ENCODE data around the gene HHATL.

DNA sequence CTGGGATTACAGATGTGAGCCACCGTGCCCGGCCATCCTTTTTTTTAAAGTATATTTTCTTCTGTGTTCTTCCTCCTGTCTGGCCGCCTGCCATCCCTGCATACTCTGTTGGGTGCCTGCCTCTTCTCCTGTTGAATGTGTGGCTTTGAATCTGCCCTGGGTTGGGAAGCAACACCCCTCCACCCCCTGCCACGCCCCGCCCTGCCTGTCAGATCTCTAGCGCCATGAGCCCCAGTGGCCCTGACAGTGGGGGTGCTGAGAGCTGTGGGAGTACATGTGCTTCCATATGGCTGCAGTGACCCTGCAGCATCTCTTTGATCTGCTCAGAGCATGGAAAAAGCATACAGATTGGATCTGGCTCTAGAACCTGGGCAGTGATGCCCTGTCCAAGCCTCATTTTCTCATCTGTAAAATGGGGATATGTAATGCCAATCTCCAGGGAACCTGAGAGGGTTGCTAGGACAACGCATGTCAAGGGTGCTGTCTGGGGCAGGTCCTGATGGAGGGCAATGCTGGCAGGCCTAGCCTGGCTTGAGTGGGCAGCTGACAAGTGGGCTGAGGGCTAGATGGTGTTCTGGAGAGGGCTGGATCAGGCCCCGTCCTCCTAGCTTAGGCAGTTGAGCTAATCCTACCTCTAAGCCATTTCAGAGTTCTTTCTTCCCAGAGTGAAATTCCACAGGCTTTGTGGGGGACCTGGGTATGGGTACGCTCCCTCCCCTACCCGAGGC lies 46.6 kb upstream of the HHATL start:
- TF ChIP-seq POLR2AphosphoS5 (IDR thresholded peaks at IDR 0.05) = no peak
- TF ChIP-seq, protein P1, sequence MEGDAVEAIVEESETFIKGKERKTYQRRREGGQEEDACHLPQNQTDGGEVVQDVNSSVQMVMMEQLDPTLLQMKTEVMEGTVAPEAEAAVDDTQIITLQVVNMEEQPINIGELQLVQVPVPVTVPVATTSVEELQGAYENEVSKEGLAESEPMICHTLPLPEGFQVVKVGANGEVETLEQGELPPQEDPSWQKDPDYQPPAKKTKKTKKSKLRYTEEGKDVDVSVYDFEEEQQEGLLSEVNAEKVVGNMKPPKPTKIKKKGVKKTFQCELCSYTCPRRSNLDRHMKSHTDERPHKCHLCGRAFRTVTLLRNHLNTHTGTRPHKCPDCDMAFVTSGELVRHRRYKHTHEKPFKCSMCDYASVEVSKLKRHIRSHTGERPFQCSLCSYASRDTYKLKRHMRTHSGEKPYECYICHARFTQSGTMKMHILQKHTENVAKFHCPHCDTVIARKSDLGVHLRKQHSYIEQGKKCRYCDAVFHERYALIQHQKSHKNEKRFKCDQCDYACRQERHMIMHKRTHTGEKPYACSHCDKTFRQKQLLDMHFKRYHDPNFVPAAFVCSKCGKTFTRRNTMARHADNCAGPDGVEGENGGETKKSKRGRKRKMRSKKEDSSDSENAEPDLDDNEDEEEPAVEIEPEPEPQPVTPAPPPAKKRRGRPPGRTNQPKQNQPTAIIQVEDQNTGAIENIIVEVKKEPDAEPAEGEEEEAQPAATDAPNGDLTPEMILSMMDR (IDR thresholded peaks at IDR 0.05 in 8 of 11, conservative IDR thresholded peaks at IDR 0.05 in 3 of 11) = no peak
